Measurements from ENCODE around the gene RAB11FIP5. TPM values are rescaled to one million over a fixed set of nuclear protein-coding genes. Genes with fewer than 3 reads are reported as not detected.

RAB11FIP5 gene
- total and polyA plus RNA-seq, 9 of the 15 experiments (the other 6 are each of a cell fraction or from before 2014, with no cell fraction given), result 1.7 to 14.4 (median 6.4) TPM

DNA sequence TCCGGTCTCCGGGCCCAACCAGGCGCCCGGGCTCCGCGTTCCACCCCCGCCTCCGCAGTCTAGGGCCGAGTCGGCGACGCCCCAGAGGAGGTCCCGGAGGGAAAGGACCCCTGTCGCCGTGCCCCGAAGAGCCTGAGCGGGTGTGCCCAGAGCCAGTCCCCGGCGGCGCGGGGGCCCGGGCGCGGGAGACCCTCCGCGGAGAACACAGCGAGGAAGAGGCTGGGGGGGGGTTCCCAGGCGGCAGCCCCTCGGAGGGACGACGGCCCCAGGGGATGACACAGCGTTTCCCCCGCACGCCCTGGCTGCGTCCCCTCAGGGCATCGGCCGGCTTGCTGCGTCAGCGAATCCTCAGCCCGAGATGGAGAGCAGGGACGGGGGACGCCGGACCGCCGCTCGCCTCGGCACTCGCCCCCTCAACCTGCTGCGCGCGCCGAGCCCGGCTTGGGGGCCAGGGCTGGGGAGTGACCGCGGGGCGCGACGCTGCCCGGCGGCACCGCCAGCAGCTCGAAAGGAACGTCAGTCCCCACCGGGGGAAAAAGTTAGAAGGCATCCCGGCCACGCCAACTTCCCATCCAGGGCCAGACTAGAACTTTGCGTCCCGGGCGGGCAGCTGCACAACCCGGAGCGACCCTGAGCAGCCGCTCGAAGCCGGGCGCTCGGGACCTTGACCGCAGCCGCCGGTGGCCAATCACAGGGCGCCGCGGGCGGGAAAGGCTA lies 41.9 kb downstream of the RAB11FIP5 start (continued):
- TF ChIP-seq, protein P1, sequence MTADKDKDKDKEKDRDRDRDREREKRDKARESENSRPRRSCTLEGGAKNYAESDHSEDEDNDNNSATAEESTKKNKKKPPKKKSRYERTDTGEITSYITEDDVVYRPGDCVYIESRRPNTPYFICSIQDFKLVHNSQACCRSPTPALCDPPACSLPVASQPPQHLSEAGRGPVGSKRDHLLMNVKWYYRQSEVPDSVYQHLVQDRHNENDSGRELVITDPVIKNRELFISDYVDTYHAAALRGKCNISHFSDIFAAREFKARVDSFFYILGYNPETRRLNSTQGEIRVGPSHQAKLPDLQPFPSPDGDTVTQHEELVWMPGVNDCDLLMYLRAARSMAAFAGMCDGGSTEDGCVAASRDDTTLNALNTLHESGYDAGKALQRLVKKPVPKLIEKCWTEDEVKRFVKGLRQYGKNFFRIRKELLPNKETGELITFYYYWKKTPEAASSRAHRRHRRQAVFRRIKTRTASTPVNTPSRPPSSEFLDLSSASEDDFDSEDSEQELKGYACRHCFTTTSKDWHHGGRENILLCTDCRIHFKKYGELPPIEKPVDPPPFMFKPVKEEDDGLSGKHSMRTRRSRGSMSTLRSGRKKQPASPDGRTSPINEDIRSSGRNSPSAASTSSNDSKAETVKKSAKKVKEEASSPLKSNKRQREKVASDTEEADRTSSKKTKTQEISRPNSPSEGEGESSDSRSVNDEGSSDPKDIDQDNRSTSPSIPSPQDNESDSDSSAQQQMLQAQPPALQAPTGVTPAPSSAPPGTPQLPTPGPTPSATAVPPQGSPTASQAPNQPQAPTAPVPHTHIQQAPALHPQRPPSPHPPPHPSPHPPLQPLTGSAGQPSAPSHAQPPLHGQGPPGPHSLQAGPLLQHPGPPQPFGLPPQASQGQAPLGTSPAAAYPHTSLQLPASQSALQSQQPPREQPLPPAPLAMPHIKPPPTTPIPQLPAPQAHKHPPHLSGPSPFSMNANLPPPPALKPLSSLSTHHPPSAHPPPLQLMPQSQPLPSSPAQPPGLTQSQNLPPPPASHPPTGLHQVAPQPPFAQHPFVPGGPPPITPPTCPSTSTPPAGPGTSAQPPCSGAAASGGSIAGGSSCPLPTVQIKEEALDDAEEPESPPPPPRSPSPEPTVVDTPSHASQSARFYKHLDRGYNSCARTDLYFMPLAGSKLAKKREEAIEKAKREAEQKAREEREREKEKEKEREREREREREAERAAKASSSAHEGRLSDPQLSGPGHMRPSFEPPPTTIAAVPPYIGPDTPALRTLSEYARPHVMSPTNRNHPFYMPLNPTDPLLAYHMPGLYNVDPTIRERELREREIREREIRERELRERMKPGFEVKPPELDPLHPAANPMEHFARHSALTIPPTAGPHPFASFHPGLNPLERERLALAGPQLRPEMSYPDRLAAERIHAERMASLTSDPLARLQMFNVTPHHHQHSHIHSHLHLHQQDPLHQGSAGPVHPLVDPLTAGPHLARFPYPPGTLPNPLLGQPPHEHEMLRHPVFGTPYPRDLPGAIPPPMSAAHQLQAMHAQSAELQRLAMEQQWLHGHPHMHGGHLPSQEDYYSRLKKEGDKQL (CRISPR knock-in tag; IDR thresholded peaks at IDR 0.05; ENCODE audit: borderline replicate concordance), result 0 out of 2 replicates have a peak, but pooled peaks have one; percentile 63
- TF ChIP-seq, protein P2, sequence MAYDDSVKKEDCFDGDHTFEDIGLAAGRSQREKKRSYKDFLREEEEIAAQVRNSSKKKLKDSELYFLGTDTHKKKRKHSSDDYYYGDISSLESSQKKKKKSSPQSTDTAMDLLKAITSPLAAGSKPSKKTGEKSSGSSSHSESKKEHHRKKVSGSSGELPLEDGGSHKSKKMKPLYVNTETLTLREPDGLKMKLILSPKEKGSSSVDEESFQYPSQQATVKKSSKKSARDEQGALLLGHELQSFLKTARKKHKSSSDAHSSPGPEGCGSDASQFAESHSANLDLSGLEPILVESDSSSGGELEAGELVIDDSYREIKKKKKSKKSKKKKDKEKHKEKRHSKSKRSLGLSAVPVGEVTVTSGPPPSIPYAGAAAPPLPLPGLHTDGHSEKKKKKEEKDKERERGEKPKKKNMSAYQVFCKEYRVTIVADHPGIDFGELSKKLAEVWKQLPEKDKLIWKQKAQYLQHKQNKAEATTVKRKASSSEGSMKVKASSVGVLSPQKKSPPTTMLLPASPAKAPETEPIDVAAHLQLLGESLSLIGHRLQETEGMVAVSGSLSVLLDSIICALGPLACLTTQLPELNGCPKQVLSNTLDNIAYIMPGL (CRISPR knock-in tag; IDR thresholded peaks at IDR 0.05), result peak; percentile 45; the same call in 1 of the 2 replicates
- TF ChIP-seq KLF10 (CRISPR knock-in tag; IDR thresholded peaks at IDR 0.05) (no peak), ZNF217 (CRISPR knock-in tag; IDR thresholded peaks at IDR 0.05) (no peak), TAF15 (IDR thresholded peaks at IDR 0.05; ENCODE audit: low read depth, low read length) (no peak), RB1 (IDR thresholded peaks at IDR 0.05; ENCODE audit: low read depth) (peak; percentile 28), SMAD1 (IDR thresholded peaks at IDR 0.05; ENCODE audit: low read depth, low read length, partially characterized antibody) (peak; percentile 54), RAD51 (IDR thresholded peaks at IDR 0.05; ENCODE audit: borderline replicate concordance, low read depth) (no peak), ETV5 (CRISPR knock-in tag; IDR thresholded peaks at IDR 0.05; ENCODE audit: low read depth) (no peak), TFE3 (CRISPR knock-in tag; IDR thresholded peaks at IDR 0.05) (no peak), KAT2B (IDR thresholded peaks at IDR 0.05; ENCODE audit: low read depth, low read length) (no peak)
- TF ChIP-seq, protein P3, sequence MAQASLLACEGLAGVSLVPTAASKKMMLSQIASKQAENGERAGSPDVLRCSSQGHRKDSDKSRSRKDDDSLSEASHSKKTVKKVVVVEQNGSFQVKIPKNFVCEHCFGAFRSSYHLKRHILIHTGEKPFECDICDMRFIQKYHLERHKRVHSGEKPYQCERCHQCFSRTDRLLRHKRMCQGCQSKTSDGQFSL (CRISPR knock-in tag; IDR thresholded peaks at IDR 0.05), result peak; percentile 42
- TF ChIP-seq, protein P3 (tag; IDR thresholded peaks at IDR 0.05), result peak in 1 of 2 experiments; percentile 74; a peak in 2 of 4 replicates
- TF ChIP-seq, protein P4, sequence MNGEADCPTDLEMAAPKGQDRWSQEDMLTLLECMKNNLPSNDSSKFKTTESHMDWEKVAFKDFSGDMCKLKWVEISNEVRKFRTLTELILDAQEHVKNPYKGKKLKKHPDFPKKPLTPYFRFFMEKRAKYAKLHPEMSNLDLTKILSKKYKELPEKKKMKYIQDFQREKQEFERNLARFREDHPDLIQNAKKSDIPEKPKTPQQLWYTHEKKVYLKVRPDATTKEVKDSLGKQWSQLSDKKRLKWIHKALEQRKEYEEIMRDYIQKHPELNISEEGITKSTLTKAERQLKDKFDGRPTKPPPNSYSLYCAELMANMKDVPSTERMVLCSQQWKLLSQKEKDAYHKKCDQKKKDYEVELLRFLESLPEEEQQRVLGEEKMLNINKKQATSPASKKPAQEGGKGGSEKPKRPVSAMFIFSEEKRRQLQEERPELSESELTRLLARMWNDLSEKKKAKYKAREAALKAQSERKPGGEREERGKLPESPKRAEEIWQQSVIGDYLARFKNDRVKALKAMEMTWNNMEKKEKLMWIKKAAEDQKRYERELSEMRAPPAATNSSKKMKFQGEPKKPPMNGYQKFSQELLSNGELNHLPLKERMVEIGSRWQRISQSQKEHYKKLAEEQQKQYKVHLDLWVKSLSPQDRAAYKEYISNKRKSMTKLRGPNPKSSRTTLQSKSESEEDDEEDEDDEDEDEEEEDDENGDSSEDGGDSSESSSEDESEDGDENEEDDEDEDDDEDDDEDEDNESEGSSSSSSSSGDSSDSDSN (IDR thresholded peaks at IDR 0.05; ENCODE audit: borderline replicate concordance in 1 of 2, low read depth in 2 of 2, low read length in 2 of 2), result peak; percentile 70 to 73
